GM23248 (cell line): ENCODE results near the gene IGSF3.

Experiments
- EZH2 ChIP-seq: fragments of 200-600 bp; sonication (generic); IDR thresholded peaks from 2 replicates; pipeline ENCODE4 v1.6.1; 2018; ENCODE audit warnings: antibody characterized with exemption, mild to moderate bottlenecking; ENCODE audit not compliant: insufficient read depth, poor library complexity, severe bottlenecking
- EZH2phosphoT487 ChIP-seq: fragments of 200-600 bp; sonication (generic); IDR thresholded peaks from 2 replicates; pipeline ENCODE4 v1.6.1; 2018; ENCODE audit warnings: antibody characterized with exemption, moderate library complexity, mild to moderate bottlenecking, low read depth; ENCODE audit not compliant: insufficient read depth

GRCh38 chr1:116578581-116578980, 89.0 kb downstream of the IGSF3 start:
- TF ChIP-seq EZH2phosphoT487 (no peak), EZH2 (no peak)
